Measurements from ENCODE around the gene PLEKHA3.

Gene PLEKHA3

GRCh38 chr2:178530131-178530530, 49.9 kb downstream of the PLEKHA3 start:
- Histone ChIP-seq H2AFZ (ENCODE audit: low read length) (no peak overlapping the region), H3F3A (ENCODE audit: insufficient read depth, low read length) (no peaks in the 10 kb centered on the region), H3K27me3 (ENCODE audit: insufficient read depth, low read length) (no peaks in the 10 kb centered on the region), H3K79me2 (ENCODE audit: insufficient read depth, low read length) (peaks cover 44% of the 10 kb centered on the region), H3K36me3 (ENCODE audit: insufficient read depth, low read length) (peaks cover 90% of the 10 kb centered on the region), H3K27ac (ENCODE audit: low read depth, low read length, poor library complexity, severe bottlenecking) (no peak overlapping the region), H3K9me3 (ENCODE audit: low read length) (no peaks in the 10 kb centered on the region), H3K4me1 (ENCODE audit: insufficient read depth, low read length, severe bottlenecking) (peaks cover 8% of the 10 kb centered on the region), H3K9me2 (ENCODE audit: low read depth, low read length) (no peaks in the 10 kb centered on the region), H3K4me2 (ENCODE audit: low read length) (no peak overlapping the region), H3K9ac (ENCODE audit: low read length) (no peak overlapping the region), H4K20me1 (ENCODE audit: insufficient read depth, low read length) (no peaks in the 10 kb centered on the region), H3K4me3 (ENCODE audit: low read depth, low read length, poor library complexity, severe bottlenecking) (no peak overlapping the region)
- TF ChIP-seq EZH2 (IDR thresholded peaks at IDR 0.05; ENCODE audit: borderline replicate concordance, low read length) (no peak), CTCF (IDR thresholded peaks at IDR 0.05; ENCODE audit: low read length) (no peak)

- Histone ChIP-seq H3F3A (ENCODE audit: insufficient read depth, low read length) (no peaks in the 10 kb centered on the region), H3K27me3 (ENCODE audit: insufficient read depth, low read length) (no peaks in the 10 kb centered on the region), H3K9me2 (ENCODE audit: low read depth, low read length) (no peaks in the 10 kb centered on the region), H3K79me2 (ENCODE audit: insufficient read depth, low read length) (peaks cover 44% of the 10 kb centered on the region), H3K4me3 (ENCODE audit: low read depth, low read length, poor library complexity, severe bottlenecking) (no peak overlapping the region), H3K9me3 (ENCODE audit: low read length) (no peaks in the 10 kb centered on the region), H3K4me2 (ENCODE audit: low read length) (no peak overlapping the region), H3K27ac (ENCODE audit: low read depth, low read length, poor library complexity, severe bottlenecking) (no peak overlapping the region), H2AFZ (ENCODE audit: low read length) (no peak overlapping the region), H3K9ac (ENCODE audit: low read length) (no peak overlapping the region), H3K36me3 (ENCODE audit: insufficient read depth, low read length) (peaks cover 95% of the 10 kb centered on the region), H3K4me1 (ENCODE audit: insufficient read depth, low read length, severe bottlenecking) (peaks cover 8% of the 10 kb centered on the region), H4K20me1 (ENCODE audit: insufficient read depth, low read length) (no peaks in the 10 kb centered on the region)
- TF ChIP-seq EZH2 (IDR thresholded peaks at IDR 0.05; ENCODE audit: borderline replicate concordance, low read length) (no peak), CTCF (IDR thresholded peaks at IDR 0.05; ENCODE audit: low read length) (no peak)
These were observed 50.4 kb downstream of the PLEKHA3 start for GRCh38 chr2:178530625-178531142.

GRCh38 chr2:178531168-178531567, 50.9 kb downstream of the PLEKHA3 start:
- Histone ChIP-seq H3K36me3 (ENCODE audit: insufficient read depth, low read length) (peaks cover 95% of the 10 kb centered on the region), H2AFZ (ENCODE audit: low read length) (no peak overlapping the region), H3K27me3 (ENCODE audit: insufficient read depth, low read length) (no peaks in the 10 kb centered on the region), H3K27ac (ENCODE audit: low read depth, low read length, poor library complexity, severe bottlenecking) (no peak overlapping the region), H3F3A (ENCODE audit: insufficient read depth, low read length) (no peaks in the 10 kb centered on the region), H4K20me1 (ENCODE audit: insufficient read depth, low read length) (no peaks in the 10 kb centered on the region), H3K9me3 (ENCODE audit: low read length) (no peaks in the 10 kb centered on the region), H3K4me2 (ENCODE audit: low read length) (no peak overlapping the region), H3K79me2 (ENCODE audit: insufficient read depth, low read length) (peaks cover 40% of the 10 kb centered on the region), H3K9ac (ENCODE audit: low read length) (no peak overlapping the region), H3K9me2 (ENCODE audit: low read depth, low read length) (no peaks in the 10 kb centered on the region), H3K4me3 (ENCODE audit: low read depth, low read length, poor library complexity, severe bottlenecking) (no peak overlapping the region), H3K4me1 (ENCODE audit: insufficient read depth, low read length, severe bottlenecking) (peaks cover 8% of the 10 kb centered on the region)
- no peak for TF ChIP-seq EZH2 (IDR thresholded peaks at IDR 0.05; ENCODE audit: borderline replicate concordance, low read length)
- no peak for TF ChIP-seq CTCF (IDR thresholded peaks at IDR 0.05; ENCODE audit: low read length)

Data from OCI-LY1 (cell line).